ENCODE measurements around the gene MED4.

GRCh38 chr13:48094404-48094780 is 512 bp downstream of the MED4 start:
- TF ChIP-seq POLR2A (IDR thresholded peaks at IDR 0.05; ENCODE audit: extremely low read depth, insufficient read length) (no peak), CTCF (IDR thresholded peaks at IDR 0.05; ENCODE audit: low read depth, low read length) (no peak), MYC (IDR thresholded peaks at IDR 0.05; ENCODE audit: low read depth, low read length) (no peak), MAX (IDR thresholded peaks at IDR 0.05; ENCODE audit: low read depth, low read length) (no peak)

Measured in NB4 (cell line).